GM23248 (cell line): ENCODE results near the gene RELT. TPM values are rescaled to one million over a fixed set of nuclear protein-coding genes. Genes with fewer than 3 reads are reported as not detected.

Source experiments
- DNase-seq: peaks from one replicate; pipeline ENCODE4 v3.0.0-alpha.2; 2015
- H2AFZ ChIP-seq: fragments of 200-600 bp; sonication (generic); 2 replicates; pipeline ENCODE4 v1.6.1; 2016; ENCODE audit warnings: antibody characterized with exemption
- H3F3A ChIP-seq: fragments of 200-600 bp; sonication (generic); 2 replicates; pipeline ENCODE4 v1.6.1; 2016; ENCODE audit warnings: mild to moderate bottlenecking, antibody characterized with exemption, mixed run types; ENCODE audit not compliant: insufficient read depth
- H3K27ac ChIP-seq: fragments of 200-600 bp; sonication (generic); 2 replicates; pipeline ENCODE4 v1.5.1; 2016; ENCODE audit warnings: mild to moderate bottlenecking
- H3K27me3 ChIP-seq: fragments of 200-600 bp; sonication (generic); replicated peaks from 2 replicates; pipeline ENCODE4 v1.6.1; 2016; ENCODE audit warnings: mild to moderate bottlenecking; ENCODE audit not compliant: insufficient read depth
- H3K36me3 ChIP-seq: fragments of 200-600 bp; sonication (generic); 2 replicates; pipeline ENCODE4 v1.6.1; 2016; ENCODE audit warnings: low read depth, mild to moderate bottlenecking
- H3K4me1 ChIP-seq: fragments of 200-600 bp; sonication (generic); 2 replicates; pipeline ENCODE4 v1.6.1; 2016; ENCODE audit warnings: mild to moderate bottlenecking; ENCODE audit not compliant: insufficient read depth
- H3K4me2 ChIP-seq: fragments of 200-600 bp; sonication (generic); one replicate; pipeline ENCODE4 v1.6.1; 2016; ENCODE audit warnings: mild to moderate bottlenecking; ENCODE audit not compliant: unreplicated experiment
- H3K4me3 ChIP-seq: fragments of 200-600 bp; sonication (generic); 2 replicates; pipeline ENCODE4 v1.5.1; 2016; ENCODE audit warnings: mild to moderate bottlenecking
- H3K79me2 ChIP-seq: fragments of 200-600 bp; sonication (generic); 2 replicates; pipeline ENCODE4 v1.6.1; 2016; ENCODE audit warnings: mild to moderate bottlenecking; ENCODE audit not compliant: insufficient read depth
- H3K9ac ChIP-seq: fragments of 200-600 bp; sonication (generic); 2 replicates; pipeline ENCODE4 v1.6.1; 2016; ENCODE audit warnings: mild to moderate bottlenecking
- H3K9me2 ChIP-seq: fragments of 200-600 bp; sonication (generic); 2 replicates; pipeline ENCODE4 v1.6.1; 2016; ENCODE audit warnings: mixed run types, mild to moderate bottlenecking, moderate library complexity; ENCODE audit not compliant: insufficient read depth
- H3K9me3 ChIP-seq: fragments of 200-600 bp; sonication (generic); one replicate; pipeline ENCODE4 v1.6.1; 2017; ENCODE audit warnings: low read depth
- H4K20me1 ChIP-seq: fragments of 200-600 bp; sonication (generic); 2 replicates; pipeline ENCODE4 v1.6.0; 2016; ENCODE audit not compliant: insufficient read depth
- EZH2 ChIP-seq: fragments of 200-600 bp; sonication (generic); IDR thresholded peaks from 2 replicates; pipeline ENCODE4 v1.6.1; 2018; ENCODE audit warnings: antibody characterized with exemption, mild to moderate bottlenecking; ENCODE audit not compliant: insufficient read depth, poor library complexity, severe bottlenecking
- EZH2phosphoT487 ChIP-seq: fragments of 200-600 bp; sonication (generic); IDR thresholded peaks from 2 replicates; pipeline ENCODE4 v1.6.1; 2018; ENCODE audit warnings: antibody characterized with exemption, moderate library complexity, mild to moderate bottlenecking, low read depth; ENCODE audit not compliant: insufficient read depth
- WGBS, 2 experiments: methylation state at CpG; one replicate each; pipeline ENCODE4 v1.1.6; 2015 to 2017; ENCODE audit warnings: low lambda C conversion rate in 2 of 2, low coverage in 1 of 2; ENCODE audit errors: missing lambda C conversion rate in 2 of 2; 5-methylcytosine and 5-hydroxymethylcytosine counted together
- in situ Hi-C: fragments of 300-500 bp; cut with MboI; formaldehyde crosslinking; loops from 2 replicates; pipeline ENCODE4 v1.15.0; 2020
- polyA plus RNA-seq: library from polyadenylated mRNA; unstranded; fragments of >200 nt; fragmentation: Nextera tagmentation; extraction: Ambion mirVana; gene quantifications from 2 replicates; pipeline ENCODE4 v1.2.1, GENCODE V29; 2016
- total RNA-seq: library from RNA; depleted of rRNA; stranded (reverse); fragments of >200 nt; shearing (Covaris generic); gene quantifications from 2 replicates; pipeline ENCODE4 v1.2.3, GENCODE V29; 2014

The RELT gene
- total and polyA plus RNA-seq, 2 experiments from 2014 or later: 2.9 to 8.2 TPM

DNA sequence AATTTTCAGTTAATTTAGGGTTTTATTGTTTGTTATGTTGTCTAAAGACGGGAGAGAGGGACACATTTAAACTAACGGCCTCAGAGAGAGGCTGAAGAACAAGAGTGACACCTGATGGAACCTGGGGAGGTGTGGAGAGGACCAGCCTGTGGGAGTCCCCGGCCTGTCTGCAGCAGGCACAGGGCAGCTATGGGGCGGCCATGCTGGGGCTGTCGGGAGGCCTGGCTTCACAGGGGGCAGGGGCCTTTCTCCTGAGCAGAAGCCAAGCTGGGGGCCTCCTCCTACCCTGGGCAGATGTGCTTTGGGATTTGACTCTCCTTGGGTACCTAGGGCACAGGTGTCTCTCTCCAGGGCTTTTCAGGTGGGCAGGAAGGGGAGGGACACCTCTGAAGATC is 21.9 kb downstream of the RELT start:
- no peak overlapping the region for H3K4me2 ChIP-seq
- DNase-seq: no peak
- no peak overlapping the region for H2AFZ ChIP-seq
- H3K9me3 ChIP-seq: no peaks in the 10 kb centered on the region
- H3K27ac ChIP-seq: no peak overlapping the region
- H4K20me1 ChIP-seq: no peaks in the 10 kb centered on the region
- no peaks in the 10 kb centered on the region for H3K27me3 ChIP-seq
- WGBS, 2 experiments: 64 to 66% methylated on average over 5 of the region's 5 CpGs
- peaks cover 13% of the 10 kb centered on the region; the same call in 1 of the 2 replicates for H3F3A ChIP-seq
- H3K9ac ChIP-seq: no peak overlapping the region
- no peaks in the 10 kb centered on the region for H3K36me3 ChIP-seq
- TF ChIP-seq EZH2phosphoT487 (no peak), EZH2 (no peak)
- no peaks in the 10 kb centered on the region for H3K79me2 ChIP-seq
- H3K4me1 ChIP-seq: peaks cover 20% of the 10 kb centered on the region
- in situ Hi-C loops: no loop called here
- H3K9me2 ChIP-seq: no peaks in the 10 kb centered on the region
- no peak overlapping the region for H3K4me3 ChIP-seq

DNA sequence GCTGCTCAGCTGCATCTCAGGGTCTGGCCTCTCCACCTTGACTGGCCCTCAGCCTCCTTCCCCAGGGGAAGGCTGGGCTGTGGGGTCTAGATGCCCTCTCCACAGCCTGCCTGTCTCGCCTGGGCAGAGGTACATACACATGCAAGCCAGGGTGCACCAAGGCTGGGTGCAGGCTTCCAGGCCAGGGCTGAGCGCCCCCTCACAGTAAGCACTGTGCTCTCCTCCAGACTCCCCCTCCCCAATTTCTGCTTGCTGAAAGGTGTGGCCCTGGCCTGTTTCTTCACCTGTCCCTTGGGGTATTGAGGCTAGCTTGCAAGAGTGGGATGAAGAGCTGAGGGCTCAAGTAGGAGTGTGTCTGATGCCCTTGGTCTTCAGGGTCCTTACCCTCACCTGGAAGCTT is 22.5 kb downstream of the RELT start:
- H3K9ac ChIP-seq: no peak overlapping the region
- H3K79me2 ChIP-seq: no peaks in the 10 kb centered on the region
- in situ Hi-C loops: no loop called here
- peaks cover 14% of the 10 kb centered on the region; the same call in 1 of the 2 replicates for H3F3A ChIP-seq
- no peak for TF ChIP-seq EZH2
- TF ChIP-seq EZH2phosphoT487: no peak
- no peak for DNase-seq
- no peaks in the 10 kb centered on the region for H4K20me1 ChIP-seq
- 100% methylated on average over 2 of the region's 2 CpGs for WGBS, 2 experiments
- H3K27me3 ChIP-seq: no peaks in the 10 kb centered on the region
- no peaks in the 10 kb centered on the region for H3K36me3 ChIP-seq
- H2AFZ ChIP-seq: no peak overlapping the region
- no peak overlapping the region for H3K4me3 ChIP-seq
- peaks cover 20% of the 10 kb centered on the region for H3K4me1 ChIP-seq
- no peaks in the 10 kb centered on the region for H3K9me3 ChIP-seq
- H3K27ac ChIP-seq: no peak overlapping the region
- no peaks in the 10 kb centered on the region for H3K9me2 ChIP-seq
- H3K4me2 ChIP-seq: no peak overlapping the region

DNA sequence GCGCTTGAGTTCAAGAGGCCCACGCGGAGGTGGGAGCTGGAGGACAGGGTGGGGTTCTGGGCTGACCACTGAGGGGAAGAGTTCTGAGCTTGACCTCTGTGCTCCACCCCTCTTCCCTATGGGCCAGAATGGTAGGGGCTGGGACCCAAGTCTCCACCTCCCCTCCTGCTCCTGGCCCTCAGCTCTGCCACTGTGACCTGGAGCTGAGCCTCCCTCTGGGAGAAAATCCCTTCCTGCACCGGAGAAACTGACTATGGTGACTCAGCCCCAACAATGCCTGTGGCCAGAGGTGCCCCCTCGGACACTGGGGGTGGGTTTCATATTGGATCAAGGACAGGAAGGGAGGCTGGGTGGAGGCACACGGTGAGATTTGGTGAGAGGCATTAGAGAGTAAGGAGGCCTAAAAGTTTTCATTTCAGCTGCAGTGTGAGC is 23.0 kb downstream of the RELT start:
- Histone ChIP-seq H3K4me1 (peaks cover 20% of the 10 kb centered on the region), H3K9me2 (no peaks in the 10 kb centered on the region), H3K36me3 (no peaks in the 10 kb centered on the region), H2AFZ (no peak overlapping the region), H3K79me2 (no peaks in the 10 kb centered on the region), H4K20me1 (no peaks in the 10 kb centered on the region), H3K9ac (no peak overlapping the region), H3F3A (peaks cover 14% of the 10 kb centered on the region; the same call in 1 of the 2 replicates), H3K27ac (no peak overlapping the region), H3K9me3 (no peaks in the 10 kb centered on the region), H3K27me3 (no peaks in the 10 kb centered on the region), H3K4me2 (no peak overlapping the region), H3K4me3 (no peak overlapping the region)
- DNase-seq: peak; percentile 43
- TF ChIP-seq EZH2 (no peak), EZH2phosphoT487 (no peak)
- WGBS, 2 experiments: 57 to 70% methylated on average over 6 of the region's 6 CpGs
- in situ Hi-C loops: no loop called here

DNA sequence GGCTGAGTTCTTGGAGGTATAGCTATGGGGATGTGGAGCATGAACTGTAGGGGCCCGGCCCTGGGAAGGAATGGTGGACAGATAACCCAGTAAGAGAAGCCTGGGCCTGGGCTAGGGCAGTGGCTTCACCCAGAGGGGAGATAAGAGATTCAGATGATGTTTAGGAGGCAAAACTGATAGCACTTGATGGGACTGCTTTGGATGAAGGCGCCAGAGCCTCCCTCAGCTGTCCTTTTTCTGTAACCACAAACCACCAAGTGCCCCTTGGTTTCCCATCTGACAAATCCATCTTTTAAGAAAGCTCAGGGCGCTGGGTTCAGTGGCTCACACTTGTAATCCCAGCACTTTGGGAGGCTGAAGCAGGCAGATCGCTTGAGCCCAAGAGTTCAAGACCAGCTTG is 23.4 kb downstream of the RELT start:
- in situ Hi-C loops: no loop called here
- 89 to 93% methylated on average over 4 of the region's 4 CpGs for WGBS, 2 experiments
- TF ChIP-seq EZH2 (no peak), EZH2phosphoT487 (no peak)
- peaks cover 14% of the 10 kb centered on the region; the same call in 1 of the 2 replicates for H3F3A ChIP-seq
- H3K9me3 ChIP-seq: no peaks in the 10 kb centered on the region
- H3K27ac ChIP-seq: no peak overlapping the region
- no peaks in the 10 kb centered on the region for H3K9me2 ChIP-seq
- DNase-seq: no peak
- no peak overlapping the region for H3K9ac ChIP-seq
- H3K4me1 ChIP-seq: peaks cover 20% of the 10 kb centered on the region
- no peaks in the 10 kb centered on the region for H3K27me3 ChIP-seq
- no peaks in the 10 kb centered on the region for H3K36me3 ChIP-seq
- H2AFZ ChIP-seq: no peak overlapping the region
- no peaks in the 10 kb centered on the region for H4K20me1 ChIP-seq
- no peak overlapping the region for H3K4me3 ChIP-seq
- H3K4me2 ChIP-seq: no peak overlapping the region
- no peaks in the 10 kb centered on the region for H3K79me2 ChIP-seq

DNA sequence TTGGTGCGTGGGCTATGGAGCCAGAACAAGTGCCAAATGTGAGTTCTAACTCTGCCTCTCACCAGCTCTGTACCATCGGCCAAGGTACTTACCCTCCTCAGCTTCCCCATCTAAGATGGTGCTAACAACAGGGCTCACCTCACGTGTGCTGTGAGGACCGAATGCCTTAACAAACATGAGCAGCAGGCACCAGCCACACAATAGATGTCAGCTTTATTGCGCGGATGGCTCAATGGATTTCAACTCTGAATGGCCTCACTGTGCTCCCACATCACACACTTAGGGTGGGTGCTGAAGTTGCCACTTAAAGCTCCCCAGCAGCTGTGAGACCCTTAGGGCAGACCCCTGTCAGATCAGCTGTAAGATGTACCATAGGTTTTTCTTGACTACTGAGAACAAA is 24.1 kb downstream of the RELT start:
- in situ Hi-C loops: no loop called here
- no peaks in the 10 kb centered on the region for H3K9me3 ChIP-seq
- H3K79me2 ChIP-seq: no peaks in the 10 kb centered on the region
- TF ChIP-seq EZH2 (no peak), EZH2phosphoT487 (no peak)
- peaks cover 14% of the 10 kb centered on the region; the same call in 1 of the 2 replicates for H3F3A ChIP-seq
- no peak overlapping the region for H3K27ac ChIP-seq
- H3K4me1 ChIP-seq: peaks cover 20% of the 10 kb centered on the region
- no peak overlapping the region for H3K4me3 ChIP-seq
- no peak for DNase-seq
- no peak overlapping the region for H3K4me2 ChIP-seq
- no peaks in the 10 kb centered on the region for H3K27me3 ChIP-seq
- H3K9me2 ChIP-seq: no peaks in the 10 kb centered on the region
- no peaks in the 10 kb centered on the region for H4K20me1 ChIP-seq
- WGBS, 2 experiments: 94 to 95% methylated on average over 6 of the region's 6 CpGs
- no peaks in the 10 kb centered on the region for H3K36me3 ChIP-seq
- no peak overlapping the region for H3K9ac ChIP-seq
- no peak overlapping the region for H2AFZ ChIP-seq
